HPDE6-E6E7 (cell line): ENCODE measurements around the gene GAMT.

Experiments
- DNase-seq: peaks from one replicate; pipeline ENCODE4 v3.0.0; 2011; ENCODE audit warnings: missing footprints; ENCODE audit errors: extremely low spot score

The GAMT gene

GRCh38 chr19:1385816-1386215 lies 15.5 kb downstream of the GAMT start:
- DNase-seq, result no peak

GRCh38 chr19:1384478-1385110 lies 16.7 kb downstream of the GAMT start:
- no peak for DNase-seq

DNA sequence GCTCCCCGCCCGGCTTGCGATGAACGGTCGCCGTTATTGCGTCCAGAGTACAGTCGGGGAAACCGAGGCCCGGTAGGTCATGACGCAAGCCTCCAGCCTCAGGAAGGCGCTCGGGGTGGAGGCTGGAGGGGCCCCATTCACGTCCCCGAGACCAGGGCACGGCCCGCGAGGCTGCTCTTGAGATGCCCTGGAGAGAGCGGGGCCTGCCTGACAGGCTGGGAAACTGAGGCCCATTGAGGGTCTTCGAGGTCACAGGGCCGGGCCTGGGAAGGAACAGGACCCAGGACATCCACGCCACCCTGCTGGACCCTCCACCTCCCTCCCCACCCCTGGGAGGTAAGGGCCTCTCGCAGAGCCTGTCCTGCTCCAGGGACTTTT lies 17.3 kb downstream of the GAMT start:
- no peak for DNase-seq

DNA sequence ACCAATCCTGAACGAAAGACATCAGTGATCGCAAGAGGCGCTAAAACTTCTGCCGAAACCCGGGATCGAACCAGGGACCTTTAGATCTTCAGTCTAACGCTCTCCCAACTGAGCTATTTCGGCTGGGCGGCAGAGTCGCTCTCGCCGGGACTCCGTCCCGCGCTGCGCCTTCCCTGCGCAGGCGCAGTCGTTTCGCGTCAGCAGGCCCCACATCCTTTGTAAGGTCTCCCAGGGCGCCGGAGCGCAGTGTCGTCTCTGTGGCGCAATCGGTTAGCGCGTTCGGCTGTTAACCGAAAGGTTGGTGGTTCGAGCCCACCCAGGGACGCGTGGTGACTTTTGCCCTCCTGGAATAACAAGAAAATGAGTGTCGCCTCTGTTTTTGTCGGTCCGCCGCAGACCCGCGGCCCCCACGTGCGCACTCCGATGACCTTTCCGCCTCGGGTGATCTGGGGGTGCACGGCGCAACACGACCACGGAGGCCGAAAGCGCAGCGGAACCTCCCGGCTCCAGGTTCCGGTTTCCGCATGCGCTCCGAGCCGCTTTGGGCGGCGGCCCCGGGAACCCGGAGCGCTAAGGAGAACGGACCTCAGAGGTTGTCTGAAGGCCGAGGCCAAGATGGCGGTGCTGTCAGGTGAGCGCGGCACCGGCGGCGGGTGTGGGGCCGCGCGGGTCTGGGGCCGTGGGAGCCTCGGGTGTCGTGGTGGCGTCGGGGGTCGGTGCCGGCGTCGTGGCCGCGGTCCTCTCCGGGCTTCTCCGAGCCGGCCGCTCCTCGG lies 17.8 kb downstream of the GAMT start, which contains the start of gene NDUFS7:
Gene NDUFS7, plus strand, starts transcription at position 596 of the 773 bp plus-strand sequence. Its CDS starts 20 bp downstream, at position 616.
- peak; percentile 79 for DNase-seq

GRCh38 chr19:1383017-1383311 lies 18.4 kb downstream of the GAMT start:
- no peak for DNase-seq

DNA sequence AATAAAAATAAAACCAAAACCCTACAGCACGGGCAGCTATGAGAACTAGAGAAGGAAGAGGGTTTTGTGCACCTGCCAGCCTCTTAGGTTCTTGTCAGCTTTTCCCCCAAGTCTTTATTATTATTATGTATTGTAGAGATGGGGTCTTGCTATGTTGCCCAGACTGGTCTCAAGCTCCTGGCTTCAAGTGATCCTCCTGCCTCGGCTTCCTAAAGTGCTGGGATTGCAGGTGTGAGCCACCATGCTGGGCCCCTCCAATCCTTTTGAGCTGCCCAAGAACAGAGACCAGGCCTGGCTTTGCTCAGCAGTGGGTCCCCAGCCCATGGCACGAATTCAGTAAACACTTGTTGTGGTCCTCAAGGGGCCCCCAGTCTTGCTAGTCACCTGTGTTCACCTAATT lies 19.1 kb downstream of the GAMT start:
- DNase-seq, result no peak

DNA sequence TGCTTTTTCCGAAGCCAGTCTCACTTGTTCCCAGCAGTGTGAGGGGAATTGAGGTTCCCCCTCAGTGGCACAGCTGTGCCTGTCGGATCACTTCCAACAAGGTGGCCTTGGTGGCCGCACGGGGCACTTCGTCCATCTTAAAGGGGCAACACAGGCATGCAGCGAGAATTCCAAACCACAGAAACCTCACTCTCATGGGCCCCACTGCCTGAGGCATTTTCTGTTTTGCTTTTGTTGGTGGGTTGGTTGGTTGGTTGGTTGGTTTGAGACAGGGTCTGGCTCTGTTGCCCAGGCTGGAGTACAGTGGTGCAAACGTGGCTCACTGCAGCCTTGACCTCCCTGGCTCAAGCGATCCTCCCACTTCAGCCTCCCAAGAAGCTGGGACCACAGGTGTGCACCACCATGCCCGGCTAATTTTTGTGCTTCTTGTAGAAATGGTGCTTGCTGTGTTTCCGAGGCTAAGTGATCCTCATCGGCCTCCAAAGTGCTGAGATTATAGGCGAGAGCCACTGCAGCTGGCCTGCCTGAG lies 21.3 kb downstream of the GAMT start:
- DNase-seq, result no peak

DNA sequence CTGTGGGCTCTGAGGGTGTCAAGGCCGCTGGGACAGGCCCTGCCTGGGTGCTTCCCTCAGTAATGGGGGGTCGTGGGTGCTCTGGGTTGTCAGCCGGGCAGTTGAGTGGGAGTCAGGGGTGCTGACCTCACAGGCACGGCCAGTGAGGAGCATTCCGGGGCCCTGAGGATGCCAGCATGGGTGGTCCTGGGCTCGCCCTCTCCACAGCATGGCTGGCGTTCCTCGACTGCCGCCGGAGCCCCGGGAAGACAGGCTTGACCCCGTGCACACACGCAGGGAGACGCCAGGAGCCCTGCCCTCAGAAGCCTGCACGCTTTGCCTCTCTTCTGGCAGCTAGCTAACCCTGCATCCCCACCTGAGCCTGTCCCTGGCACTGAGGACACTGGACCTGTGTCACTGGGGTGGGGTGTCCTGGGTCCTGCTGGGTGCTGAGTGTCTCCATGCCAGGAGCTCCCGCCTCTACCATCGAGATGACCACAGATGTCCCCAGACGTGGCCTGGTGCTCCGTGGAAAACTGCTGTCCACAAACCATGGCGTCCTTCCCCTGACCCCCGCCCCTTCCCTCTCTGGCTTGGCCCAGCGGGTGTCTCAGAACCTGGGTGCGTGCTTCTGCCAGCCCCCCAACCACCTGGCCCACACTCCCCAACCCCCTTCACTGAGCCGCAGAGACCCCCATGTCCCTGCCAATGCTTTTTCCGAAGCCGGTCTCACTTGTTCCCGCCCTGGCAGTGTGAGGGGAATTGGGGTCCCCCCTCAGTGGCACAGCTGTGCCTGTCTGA lies 22.0 kb downstream of the GAMT start:
- no peak for DNase-seq

DNA sequence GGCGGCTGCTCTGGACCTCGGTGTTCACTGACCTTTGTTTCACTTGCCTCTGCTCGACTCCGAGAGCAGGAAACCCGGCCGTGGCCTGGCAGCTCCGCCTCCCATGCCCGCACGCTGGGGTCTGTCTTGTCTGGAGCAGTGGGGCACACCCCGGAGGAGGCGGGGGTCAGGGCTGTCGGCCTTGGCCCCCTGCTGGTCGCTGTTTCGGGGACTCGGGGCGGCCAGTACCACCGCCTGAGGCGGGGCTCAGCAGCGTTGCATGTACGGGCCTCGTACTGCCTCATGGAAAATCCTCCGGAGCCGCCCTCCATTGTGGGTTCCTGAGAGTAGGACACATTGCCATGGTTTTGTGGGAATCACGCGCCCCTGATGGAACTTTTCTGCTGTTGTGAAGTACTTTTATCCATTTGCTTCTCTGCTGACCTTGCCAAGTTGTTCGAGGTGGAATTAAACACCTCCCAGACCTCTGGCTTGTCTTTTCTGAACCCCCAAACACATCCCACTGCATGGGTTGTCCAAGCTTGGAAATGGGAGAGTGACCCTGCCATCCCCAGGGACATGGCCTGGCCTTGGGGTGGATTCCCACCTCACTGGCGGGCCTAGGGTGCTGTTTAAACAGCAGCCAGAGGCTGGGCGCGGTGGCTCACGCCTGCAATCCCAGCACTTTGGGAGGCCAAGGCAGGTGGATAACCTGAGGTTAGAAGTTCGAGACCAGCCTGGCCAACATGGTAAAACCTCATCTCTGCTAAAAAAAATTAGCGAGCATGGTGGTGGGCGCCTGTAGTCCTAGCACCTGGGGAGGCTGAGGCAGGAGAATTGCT lies 23.2 kb downstream of the GAMT start:
- no peak for DNase-seq

DNA sequence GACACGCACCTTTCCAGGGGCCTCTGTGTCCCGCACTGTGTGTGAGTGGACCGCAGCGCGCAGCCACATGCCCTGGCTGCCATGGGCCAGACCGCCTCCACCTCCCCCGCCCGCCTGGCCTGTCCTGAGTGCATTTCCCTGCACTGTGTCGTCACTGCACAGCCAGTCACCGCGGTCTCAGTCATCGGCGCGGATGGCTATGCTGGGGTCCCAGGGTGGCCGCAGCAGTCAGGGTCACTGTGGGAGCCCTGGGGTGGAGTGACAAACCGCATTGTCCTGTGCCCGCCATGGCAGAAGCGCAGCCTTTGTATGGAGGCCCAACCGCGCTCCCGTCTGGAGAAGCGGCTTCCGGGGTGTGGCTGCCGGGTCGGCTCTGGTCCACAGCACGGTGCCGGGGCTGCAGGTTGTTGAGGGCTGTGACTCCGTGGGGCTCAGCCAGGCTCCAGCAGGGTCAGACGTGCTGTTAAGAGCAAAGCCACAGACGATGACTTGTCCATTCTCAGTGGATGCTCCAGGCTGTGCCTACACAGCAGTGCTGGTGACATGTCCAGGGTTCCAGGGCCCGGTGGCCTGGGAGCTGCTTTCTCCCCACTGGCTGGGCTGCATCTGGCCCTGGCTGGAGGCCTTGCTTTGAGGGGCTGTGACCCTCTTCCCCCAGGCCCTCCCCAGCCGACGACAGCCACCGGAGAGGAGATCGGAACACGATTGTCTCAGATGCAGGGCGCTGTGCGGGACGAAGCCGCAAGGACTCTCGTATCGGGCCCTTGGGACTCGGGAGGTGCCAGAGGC lies 24.0 kb downstream of the GAMT start:
- DNase-seq, result no peak

DNA sequence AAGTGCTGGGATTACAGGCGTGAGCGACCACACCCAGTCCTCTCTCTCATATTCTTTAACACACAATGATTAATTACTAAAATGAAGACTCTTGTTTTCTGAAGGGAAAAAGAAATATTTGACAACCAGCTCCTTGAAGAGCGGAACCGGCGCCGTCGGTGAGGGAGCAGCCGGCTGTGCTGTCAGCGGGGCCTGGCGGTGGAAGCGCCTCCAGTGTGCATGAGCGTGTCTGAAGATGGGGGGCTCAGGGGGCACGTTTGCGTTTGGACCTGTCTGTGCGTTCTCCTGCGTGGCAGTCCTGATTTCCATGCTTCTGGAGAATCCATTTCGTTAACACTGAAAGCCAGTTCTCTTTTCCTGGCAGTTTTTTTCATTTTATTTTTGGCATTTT lies 24.9 kb downstream of the GAMT start:
- DNase-seq, result no peak

GRCh38 chr19:1374250-1374577 lies 27.1 kb downstream of the GAMT start:
- DNase-seq, result no peak

DNA sequence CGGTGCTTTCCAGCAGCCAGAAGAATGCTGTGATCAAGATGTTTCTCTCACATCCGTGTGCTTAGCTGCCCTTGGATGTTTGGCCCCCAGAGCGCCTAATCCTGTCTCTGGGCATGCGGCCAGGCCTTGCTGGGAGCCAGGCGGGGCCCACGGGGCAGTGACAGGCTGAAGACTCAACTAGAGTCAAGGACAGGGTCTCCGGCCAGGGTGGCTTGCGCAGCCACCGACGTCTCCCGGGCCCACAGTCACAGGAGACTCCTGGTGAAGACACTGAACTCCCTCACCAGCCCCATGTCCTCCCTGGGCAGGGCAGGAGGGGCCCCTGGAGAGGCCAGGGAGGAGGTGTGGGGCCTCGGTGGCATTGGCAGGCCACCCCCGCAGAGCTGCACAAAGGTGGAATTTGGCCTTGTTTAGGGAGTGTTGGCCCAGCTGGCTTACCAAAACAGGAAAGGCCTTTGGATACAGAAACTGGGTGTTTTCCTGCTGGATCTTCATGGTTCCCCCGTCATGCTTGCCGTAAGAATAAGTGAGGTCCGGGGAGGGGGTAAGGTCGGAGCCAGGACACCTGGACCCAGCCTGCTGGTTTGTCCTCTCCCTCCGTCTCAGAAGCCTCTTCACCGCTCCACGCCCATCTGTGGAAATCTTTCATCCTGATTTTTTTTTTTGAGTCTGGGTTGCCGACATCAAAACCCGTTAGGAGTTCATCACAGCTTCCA lies 27.6 kb downstream of the GAMT start:
- DNase-seq, result no peak

DNA sequence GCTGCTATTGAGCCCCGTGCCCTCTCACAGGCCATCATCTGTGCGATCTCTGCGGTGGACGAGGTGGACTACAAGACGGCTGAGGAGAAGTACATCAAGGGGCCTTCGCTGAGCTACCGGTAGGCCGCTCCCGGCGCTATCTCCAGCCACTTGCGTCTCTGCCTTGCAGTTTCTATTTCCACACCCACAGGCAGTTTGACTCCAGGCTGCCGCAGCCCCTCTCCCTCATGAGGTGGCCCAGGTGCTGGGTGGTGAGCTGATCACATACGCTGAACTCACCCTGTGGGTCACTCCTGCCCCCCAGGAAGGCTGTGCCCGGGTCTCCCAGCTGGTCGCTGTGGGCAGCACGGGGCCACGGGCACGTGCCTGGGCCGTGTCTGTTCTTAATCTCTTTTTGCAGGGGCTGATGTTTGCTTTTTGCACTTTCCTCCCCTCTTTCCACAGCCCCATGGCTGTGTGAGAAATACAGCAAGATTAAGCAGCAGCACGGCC lies 28.3 kb downstream of the GAMT start:
- DNase-seq, result no peak

- no peak for DNase-seq
Observed at GRCh38 chr19:1370579-1371361, 30.6 kb downstream of the GAMT start.

DNA sequence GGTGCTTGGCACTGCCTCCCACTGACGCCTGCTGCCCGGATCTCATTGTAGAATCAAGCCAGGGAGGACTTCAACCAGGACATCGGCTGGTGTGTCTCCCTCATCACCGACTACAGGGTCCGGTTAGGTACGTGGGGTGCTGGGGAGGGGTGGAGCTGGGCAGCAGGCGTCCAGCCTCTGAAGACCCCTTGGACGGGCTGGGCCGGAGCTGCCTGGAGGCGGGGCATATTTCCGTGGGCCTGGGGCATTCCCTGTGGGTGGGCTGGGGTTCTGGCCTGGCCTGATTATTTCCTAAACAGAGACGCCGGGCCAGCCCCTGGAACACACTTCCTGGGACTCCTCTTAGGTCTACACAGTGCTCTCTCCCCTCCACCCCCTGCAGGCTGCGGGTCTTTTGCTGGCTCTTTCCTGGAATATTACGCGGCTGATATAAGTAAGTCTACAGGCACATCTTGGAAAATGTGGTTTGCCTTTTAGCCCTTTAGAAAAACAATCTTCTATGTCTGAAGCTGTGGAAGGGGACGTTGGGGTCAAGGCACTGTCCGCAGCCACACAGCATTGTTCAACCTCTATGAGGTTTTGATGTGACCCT lies 32.0 kb downstream of the GAMT start:
- no peak for DNase-seq

GRCh38 chr19:1366899-1367870 lies 34.2 kb downstream of the GAMT start:
- no peak for DNase-seq

- no peak for DNase-seq
Observed at GRCh38 chr19:1366296-1366695, 35.0 kb downstream of the GAMT start.
